Cortex of kidney (tissue), 1 donor: ENCODE results near the gene OR2A25.
"Not testable (repeated sequence)": the region's sequence is repeated elsewhere in the genome, so short reads cannot be mapped to it uniquely, and the experiment has no call there.

Experiments used
- DNase-seq: peaks from one replicate; lab custom pipeline; 2025; lab: John Stamatoyannopoulos, UW

Gene OR2A25, protein sequence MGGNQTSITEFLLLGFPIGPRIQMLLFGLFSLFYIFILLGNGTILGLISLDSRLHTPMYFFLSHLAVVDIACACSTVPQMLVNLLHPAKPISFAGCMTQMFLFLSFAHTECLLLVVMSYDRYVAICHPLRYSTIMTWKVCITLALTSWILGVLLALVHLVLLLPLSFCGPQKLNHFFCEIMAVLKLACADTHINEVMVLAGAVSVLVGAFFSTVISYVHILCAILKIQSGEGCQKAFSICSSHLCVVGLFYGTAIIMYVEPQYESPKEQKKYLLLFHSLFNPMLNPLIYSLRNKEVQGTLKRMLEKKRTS

DNA sequence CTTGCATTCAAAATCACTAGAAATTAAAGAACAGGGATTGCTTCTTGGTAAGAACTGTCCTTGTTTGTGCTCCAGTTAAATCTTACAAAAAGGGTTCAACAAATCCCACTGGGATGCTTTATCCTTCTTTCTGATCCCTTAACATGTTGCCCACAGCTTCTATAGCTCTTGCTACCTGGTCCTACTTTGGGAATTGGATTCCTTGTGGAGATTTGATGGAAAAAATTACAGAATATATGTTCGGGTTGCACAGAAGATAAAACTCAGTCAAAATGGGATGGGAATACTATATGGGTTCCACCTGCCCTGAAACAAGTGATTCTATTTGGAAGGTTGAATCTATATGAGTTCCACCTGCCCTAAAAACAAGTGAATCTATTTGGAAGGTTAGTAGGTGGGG, at the start of gene OR2A25:
Gene OR2A25 (plus strand): TSS at position 301 of the 400 bp plus-strand sequence. CDS start 4,409 bp downstream, outside the sequence.
- no peak for DNase-seq

DNA sequence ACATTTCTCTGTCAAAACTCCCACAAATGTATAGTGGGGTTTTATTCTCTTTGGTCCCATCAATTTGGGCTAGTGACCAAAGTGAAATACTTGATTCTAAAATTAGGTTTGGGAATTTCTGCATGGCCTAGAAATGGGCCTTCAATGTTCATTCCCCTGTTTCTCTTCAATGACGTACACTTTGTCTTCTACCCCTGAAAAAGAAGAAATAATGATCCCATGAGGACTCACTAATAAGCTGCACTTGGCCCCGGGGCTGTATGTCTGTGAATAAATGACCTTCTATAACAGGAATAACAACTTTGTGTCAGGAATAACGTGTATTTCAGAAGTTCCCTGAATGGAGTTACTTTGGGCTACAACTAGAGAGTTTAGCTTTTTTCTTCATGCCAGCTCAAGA, 49.3 kb upstream of the OR2A25 start:
- no peak for DNase-seq

DNA sequence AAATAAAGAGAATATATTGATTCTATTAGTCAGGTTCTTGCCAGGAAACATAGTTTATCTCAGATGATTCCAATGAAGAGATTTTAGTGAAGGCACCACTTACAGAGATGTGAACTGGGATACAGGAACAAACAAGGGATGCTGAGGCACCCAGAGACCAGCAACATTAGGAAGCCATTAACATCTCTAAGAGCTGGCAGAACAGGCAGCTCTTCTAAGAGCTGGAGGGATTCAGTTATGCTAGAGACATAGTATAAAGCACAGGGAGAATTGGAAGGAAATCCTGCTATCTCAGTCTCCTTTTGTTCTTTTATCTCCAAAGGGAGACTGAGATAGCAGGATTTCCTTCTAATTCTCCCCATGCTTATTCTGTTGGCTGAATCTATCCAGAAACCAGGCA, 47.4 kb upstream of the OR2A25 start:
- DNase-seq = no peak

DNA sequence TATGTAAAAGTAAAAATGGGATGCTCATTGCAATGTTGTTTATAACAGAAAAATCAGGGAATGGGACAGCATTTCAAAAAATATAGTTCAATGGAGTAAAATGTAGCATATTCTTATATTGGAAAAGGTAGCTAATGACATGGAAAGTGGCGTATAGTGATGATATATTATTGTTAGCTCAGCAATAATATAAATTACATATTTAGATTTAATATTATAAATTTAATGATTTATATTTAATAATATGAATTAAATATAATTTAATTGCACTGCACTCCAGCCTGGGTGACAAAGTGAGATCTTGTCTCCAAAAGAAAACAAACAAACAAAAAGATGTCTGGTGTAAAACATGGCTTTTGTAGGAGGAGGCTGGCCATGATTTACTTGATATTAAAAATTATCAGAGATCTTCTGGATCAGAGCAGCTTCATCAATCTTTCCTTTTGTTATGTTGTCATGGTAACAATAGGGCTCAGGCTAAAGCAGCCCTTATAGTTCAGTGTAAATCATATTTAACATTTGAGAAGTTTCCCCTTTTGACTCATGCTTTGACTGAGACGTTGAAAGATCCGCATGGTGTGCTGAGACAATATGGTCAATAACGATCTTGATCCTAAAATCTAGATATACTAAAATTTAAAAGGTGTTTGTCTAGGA, 46.3 kb upstream of the OR2A25 start:
- no peak for DNase-seq

DNA sequence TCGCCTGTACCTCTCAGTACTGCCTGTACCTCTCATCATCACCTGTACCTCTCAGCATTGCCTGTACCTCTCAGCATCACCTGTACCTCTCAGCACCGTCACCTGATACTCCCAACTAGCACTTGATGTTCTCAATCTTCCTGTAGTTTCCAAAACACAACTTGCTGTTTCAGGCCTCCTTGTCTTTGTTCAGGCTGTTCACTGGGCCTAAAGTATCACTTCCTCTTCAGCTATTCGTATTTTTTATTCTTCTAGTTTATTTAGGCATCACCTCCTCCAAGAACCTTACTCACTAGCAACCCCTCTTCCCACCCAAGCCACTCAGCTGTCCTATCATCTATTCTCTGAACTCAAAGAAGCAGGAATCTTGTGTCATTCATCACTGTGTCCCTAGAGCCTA, 45.4 kb upstream of the OR2A25 start:
- DNase-seq = no peak

DNA sequence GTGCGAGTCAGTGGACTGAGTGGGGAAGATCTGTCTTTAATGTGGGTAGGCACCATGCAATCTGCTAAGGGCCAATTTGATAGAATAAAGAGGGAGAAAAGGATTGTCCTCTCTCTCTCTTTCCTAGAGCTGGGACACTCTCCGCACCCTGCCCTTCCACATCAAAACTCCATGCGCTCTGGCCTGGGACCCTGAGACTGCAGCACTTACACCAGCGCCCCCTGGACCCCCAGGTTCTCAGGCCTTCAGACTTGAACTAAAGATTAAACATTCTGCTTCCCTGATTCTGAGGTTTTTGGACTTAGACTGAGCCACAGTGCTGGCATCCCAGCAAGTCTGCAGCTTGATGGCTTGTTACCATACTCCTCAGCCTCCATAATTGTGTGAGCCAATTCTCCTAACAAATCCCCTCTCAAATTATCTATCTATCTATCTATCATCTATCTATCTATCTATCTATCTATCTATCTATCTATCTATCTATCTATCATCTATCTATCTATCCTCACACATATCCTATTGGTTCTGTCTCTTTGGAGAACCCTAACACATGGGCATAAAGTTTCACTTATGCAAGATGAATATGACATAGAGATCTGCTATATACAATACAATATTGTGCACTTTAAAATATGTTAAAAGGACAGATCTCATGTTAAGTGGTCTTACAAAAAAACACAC, 43.3 kb upstream of the OR2A25 start:
- no peak for DNase-seq

DNA sequence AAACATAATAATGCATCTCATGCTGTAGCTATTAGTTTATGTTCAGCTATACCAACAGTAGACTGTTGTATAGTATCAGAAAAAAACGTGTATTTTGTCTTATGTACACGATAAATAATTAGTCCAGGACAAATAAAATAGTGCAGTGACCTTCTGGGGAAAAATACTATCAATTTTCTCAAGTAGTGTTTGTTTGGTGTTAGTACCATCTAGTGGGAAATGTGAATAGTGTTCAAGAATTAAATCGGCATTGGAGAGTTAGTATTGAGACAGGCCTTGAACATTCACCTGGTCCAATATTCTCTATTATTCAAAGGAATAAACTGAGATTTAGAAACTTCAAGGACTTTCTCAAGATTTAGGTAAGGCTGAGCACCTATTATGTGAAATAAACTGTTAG, 42.5 kb upstream of the OR2A25 start:
- no peak for DNase-seq

DNA sequence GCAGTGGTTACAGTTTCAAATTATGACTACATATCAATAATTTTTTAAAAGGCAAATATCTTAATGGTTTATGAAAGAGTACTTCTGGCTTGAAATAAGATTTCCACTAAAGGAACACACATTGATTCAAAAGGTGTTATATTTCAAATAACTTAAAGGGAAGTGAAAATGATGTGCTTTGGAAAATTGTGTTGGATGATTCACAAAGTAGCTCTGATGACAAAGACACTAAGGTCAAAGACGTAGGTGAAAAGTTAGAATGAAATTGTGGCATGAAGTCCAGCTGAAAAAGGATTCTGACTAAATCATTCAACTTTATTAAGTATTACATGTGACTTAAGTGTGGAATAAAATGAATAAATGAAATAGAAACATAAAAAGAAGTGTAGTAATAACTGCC, 41.6 kb upstream of the OR2A25 start:
- DNase-seq = no peak

DNA sequence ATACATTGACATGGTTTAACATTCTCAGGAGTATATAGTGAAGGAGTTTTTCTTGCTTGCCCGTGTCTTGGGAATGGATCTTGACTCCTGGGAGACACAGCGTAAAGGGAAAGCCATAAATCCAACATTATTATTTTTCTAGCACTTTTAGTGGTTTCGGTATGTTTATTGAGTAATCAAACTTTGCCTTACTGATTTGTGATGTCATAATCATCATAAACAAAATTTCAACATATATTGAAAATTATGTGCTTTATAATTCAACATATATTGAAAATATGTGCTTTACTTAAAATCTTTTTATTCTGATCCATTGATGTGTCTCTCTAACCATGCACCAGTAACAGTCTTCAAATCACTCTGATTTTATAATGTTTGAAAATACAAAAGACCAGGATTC, 41.1 kb upstream of the OR2A25 start:
- DNase-seq = no peak

DNA sequence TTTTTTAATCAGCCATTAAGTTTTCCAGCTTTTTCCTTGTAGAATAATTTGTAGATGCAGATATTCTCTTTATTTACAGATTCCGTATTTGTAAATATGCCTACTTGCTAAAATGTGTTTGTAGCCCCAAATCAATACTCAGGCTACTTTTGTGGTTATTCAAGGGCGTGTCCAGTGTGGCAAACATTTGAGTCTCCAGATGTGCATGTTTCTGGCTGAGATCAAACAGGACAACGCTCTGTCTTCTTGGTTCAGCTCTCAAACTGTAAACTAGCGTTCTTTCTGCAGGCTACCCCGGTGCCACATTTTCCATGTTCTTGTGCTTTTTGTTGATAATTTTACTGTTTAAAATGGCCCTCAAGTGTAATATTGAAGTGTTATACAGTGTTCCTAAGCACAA, 37.1 kb upstream of the OR2A25 start:
- DNase-seq = no peak

DNA sequence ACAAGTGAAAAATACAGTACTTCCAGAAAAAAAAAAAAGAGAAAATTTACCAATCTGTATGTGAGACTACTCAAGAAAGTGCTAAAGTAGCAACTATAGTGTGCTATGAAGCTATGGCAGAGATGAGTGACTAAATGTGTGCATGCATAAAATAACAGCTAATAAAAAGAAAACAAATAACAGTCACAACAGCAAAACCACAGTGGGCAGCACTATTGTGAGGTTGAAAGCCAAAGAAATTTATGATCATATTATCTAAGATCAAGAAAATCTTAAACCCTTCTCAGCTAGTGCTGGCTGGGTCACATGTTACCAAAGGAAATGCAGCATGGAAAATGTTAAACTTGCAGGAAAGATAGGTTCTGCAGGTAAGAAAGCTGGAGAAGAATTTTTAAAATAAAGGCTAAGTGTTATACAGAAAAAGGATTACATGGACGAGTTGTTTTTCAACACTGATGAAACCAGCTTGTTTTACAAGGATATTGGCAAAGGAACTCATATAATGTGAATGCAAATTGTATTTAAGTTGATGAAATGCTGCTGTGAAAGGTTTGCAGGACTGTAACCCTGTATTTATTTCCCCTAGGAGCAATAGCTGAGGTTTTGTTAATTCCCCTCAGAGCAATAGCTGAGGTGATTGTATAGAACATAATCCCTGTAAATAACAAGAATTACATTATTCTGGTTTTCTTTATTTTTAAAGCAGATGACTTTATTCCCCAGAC, 36.5 kb upstream of the OR2A25 start:
- no peak for DNase-seq

DNA sequence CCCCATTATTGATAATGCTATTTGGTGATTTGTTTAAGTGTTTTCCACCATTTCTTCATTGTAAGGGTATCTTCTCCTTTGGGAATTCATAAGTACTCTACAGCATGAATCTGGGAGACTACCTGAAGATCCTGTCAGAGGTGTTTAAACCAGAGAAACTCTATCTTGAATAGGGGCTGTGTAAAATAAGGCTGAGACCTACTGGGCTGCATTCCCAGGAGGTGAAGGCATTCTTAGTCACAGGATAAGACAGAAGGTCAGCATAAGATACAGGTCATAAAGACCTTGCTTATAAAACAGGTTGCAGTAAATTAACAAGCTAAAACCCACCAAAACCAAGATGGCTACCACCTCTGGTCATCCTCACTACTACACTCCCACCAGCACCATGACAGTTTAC, 34.2 kb upstream of the OR2A25 start:
- no peak for DNase-seq

DNA sequence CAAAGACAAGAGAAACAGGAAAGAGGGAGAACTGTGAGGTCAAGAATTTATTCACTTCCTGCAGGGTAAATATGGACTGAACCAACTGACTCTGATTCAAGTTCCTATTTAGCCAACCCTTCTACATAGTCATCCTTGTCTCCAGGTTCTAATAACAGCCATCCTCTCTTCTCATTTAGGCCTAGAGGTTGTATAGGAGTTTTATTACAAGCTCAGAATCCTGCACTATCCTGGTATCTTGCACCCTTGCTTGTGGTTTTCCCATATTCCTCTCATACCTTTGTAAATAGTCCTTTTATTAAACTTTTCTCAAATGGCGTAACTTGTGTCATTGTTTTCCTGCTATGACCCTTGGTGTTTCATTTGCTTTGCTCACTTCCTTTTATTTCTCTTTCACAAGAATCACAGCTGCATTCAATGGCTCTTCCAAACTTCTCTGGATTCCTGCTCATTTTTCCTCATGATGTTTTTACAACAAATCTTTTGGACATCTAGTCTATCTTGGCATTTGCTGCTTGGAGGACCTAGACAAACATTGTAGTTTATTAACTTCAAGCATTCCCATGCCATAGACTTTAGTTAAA, 33.2 kb upstream of the OR2A25 start:
- no peak for DNase-seq

DNA sequence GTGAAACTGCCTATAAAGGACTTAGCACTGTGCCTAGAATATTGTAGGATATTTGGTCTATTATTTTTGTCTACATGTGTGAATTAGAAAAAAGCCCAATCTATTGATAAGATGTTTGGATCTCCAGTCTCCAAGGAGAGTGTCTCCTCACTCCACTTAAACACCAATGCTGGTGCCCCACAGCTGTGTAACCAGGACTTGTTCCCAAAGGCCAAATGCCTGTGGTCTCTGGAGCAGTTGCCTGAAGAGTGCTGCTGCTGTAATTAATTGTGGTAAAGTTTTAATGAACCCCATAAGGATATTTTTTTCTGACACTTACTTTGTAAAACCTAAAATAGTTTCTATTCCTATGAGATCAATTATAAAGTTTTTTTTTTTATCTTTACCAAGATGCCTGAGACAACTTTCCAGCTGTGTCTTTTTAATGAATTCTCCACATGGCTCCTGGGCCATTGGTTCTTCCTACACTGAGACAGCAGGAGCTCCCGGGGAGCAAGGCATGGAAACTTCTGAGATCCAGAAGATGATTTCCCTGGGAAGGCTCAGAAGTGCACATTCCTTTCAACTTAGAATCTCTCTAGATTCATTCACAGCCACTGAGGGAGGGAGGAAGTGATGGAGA, 32.1 kb upstream of the OR2A25 start:
- DNase-seq = no peak

DNA sequence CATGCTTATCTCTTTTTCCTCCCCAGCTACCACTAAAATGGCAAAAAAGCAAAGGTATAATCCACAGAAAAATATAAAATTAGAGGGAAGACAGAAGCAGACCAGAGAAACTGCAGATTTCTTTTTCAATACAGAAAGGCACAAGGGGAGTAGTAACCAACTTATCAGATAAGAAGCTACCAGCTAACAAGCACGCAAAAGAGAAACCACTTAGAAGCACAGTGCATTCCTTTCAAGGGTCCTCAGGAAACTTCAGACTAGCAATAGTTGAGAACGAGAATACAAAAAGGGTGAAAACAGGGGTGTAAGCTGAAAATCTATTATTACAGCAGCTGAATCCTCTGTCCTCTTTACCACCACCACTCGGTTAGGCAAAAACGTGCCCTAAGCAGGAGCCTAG, 30.7 kb upstream of the OR2A25 start:
- DNase-seq = no peak

DNA sequence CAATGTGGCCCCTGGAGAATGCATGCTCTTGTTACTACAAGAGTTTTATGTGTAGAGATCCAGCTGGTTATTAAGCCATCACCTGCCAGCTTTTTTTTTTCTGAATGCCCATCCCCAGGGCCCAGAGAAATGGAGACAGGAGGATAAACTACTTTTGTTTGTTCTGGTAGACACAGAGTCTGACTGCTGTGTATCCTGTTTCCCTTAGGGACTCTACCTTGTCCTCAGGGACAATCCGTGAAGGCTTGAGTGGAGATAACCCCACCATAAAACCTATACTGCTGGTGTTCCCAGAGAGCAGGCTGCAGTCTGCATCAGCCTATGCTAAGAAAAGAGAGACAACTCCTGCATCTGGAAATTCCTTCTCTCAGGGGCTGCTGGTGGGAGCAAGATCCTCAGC, 21.0 kb upstream of the OR2A25 start, which contains the start of gene OR2A5:
Gene OR2A5 (plus strand): TSS at position 301 of the 400 bp plus-strand sequence. CDS start 1,454 bp downstream, outside the sequence.
- DNase-seq = no peak

DNA sequence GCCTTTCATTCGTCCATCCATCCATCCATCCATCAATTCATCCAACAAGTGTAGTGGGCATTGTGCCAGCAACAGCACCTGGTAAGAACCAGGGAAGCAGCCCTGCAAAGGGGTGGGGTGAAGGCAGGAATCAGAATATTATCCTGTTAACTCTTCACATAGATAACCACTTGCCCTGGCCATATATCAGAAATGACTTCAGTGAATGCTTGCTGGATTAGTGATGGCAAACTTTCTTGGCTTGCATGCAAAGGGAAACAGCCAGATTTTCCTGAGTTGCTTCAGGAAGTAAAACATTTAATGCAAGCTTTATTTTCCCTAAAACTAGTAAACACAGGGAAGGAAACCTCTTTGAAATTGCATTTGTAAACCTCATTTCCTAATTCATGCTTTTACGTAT, 20.1 kb upstream of the OR2A25 start:
- no peak for DNase-seq

DNA sequence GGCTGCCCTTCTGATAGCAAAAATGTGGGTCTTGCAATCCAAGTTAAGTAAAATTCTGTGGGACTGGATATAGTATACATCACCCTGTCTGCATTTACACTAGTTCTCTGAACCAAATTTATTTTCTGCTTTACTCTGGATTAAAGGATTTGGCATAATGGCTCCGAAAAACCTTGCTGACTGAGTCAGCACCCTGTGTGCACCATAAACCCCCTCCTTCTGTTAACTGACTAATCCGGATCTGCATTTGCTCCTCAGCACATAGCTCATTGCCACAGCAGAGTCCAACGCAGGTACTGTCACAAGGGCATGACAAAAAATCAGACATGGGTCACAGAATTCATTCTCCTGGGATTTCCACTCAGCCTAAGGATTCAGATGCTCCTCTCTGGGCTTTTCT, 19.5 kb upstream of the OR2A25 start:
- DNase-seq = no peak

DNA sequence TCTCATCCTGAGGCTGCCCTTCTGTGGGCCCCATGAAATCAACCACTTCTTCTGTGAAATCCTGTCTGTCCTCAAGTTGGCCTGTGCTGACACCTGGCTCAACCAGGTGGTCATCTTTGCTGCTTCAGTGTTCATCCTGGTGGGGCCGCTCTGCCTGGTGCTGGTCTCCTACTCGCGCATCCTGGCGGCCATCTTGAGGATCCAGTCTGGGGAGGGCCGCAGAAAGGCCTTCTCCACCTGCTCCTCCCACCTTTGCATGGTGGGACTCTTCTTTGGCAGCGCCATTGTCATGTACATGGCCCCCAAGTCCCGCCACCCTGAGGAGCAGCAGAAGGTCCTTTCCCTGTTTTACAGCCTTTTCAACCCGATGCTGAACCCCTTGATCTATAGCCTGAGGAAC, 18.7 kb upstream of the OR2A25 start:
- not testable (repeated sequence) for DNase-seq

DNA sequence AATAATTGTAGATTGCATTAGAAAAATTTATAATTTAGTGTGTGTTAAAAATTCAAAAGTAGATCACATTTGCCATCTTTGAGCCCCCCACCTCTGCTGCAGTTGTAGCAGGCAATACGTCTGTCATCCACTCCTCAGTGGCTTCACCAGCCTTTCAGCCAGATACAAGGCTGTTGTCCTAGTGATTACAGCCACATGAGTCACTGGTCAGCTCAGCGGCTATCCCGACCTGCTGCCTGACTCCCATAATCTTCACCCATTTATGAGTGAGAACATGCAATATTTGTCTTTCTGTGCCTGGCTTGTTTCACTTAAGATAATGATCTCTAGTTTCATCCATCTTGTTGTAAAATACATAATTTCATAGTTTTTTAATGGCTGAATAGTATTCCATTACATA, 11.7 kb upstream of the OR2A25 start:
- DNase-seq = no peak

DNA sequence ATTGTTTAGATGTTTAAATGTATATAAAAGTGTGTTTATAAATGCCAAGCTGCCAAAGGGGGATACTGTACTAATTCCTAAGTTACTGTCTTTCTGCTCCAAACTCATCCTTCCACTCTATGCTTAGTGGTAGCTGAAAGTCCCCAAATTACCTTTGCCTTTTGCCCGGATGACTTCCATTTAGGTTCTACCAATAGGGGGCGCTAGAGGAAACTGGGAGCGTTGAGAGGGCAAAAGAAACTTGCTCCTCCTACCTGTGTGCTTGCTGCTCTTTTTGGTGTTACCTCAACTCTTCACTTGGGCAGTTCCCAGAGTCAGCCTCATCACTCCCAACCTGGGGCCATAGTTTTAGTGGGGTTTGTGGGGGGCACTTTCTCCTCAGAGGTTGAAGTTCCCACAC, 5.9 kb upstream of the OR2A25 start:
- no peak for DNase-seq

DNA sequence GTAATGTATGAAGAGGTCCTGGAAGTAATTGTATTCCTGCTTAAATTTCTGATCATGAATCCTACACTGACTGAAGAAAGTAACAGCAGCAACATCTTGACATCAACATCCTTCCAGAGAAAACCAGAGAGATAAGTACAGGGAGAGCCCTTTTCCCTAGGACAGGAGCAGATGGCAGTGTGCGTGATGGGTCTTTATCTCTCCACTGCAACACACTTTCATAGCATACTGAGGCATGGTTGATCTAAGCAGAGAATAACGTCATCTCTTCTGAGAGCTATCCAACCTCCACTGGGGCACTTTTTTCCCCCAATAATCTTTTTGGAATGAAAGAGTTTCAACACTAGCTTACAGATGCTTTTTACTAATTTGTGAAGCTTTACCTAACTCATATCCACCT, 342 bp downstream of the OR2A25 start:
- no peak for DNase-seq
